Measurements from ENCODE around the gene FRK. TPM values are rescaled to one million over a fixed set of nuclear protein-coding genes. Genes with fewer than 3 reads are reported as not detected.

FRK gene
- total RNA-seq = 25.0 TPM
- 5.9 TPM for polyA plus RNA-seq (ENCODE audit: insufficient read depth, low read depth, low replicate concordance)
- long read RNA-seq, donor 1, partial matches to known transcripts = 34 of 34 reads
- long read RNA-seq, donor 1, other reads (novel, unspliced or antisense) = 0 of 34 reads
- long read RNA-seq, donor 2 = 0 reads
- long read RNA-seq, donor 3, full-length matches to known transcripts = 1 of 1 reads
- long read RNA-seq, donor 3, partial matches to known transcripts = 0 of 1 reads
- long read RNA-seq, donor 3, other reads (novel, unspliced or antisense) = 0 of 1 reads
- long read RNA-seq, donor 4 = 0 reads
- long read RNA-seq, donor 5 = 0 reads
- long read RNA-seq, donor 6 = 0 reads
- long read RNA-seq, donor 7, full-length matches to known transcripts = 3 of 14 reads
- long read RNA-seq, donor 7, partial matches to known transcripts = 1 of 14 reads
- long read RNA-seq, donor 7, other reads (novel, unspliced or antisense) = 10 of 14 reads
- long read RNA-seq, donor 8 = 0 reads
- long read RNA-seq, donor 9 = 0 reads
- long read RNA-seq, donor 10 = 0 reads

DNA sequence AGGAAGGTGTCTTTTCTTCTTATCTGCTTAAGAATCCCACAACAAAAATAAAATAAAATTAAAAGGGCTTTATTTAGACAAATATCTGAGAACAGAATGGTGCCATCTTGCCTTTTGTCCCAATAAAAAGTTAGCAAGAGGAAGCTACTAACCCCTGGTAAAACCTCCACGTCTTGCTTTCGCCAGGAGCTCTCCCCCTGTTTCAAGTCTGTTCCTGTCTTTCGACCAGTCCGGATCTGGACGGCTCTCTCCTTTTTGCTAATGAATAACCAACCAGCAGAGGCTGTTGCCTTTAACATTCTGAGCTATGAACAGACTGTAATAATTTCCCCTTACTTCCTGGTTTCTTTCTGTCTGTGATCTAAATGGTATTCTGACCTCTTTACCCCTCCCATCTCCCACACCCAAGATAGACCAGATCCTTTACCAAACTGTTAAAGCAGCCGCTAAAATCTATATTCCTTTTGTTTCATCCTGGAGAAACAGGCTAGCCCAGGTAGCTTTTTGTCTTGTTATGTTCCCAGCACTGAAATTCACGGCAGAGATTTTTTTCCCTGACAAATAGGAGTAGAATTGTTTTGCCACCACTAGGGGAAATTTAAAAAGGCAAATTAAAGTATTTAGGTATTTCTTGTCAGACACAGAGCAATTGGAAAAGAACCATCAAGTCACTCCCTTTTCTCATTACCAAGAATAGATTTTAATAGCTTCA, at the start of gene FRK:
FRK (minus strand) TSS at position 320 of the 712 bp plus-strand sequence. CDS start 580 bp downstream, outside the sequence.
- peak in 4 of 5 donors; percentile 26 to 71 (median 48) for DNase-seq
- no peaks in the 10 kb centered on the region for H3K27me3 ChIP-seq (ENCODE audit: control insufficient read depth, insufficient read depth, low read length)
- peak within 1 kb of the TSS; percentile 51 to 94 (median 92) for H3K4me3 ChIP-seq (ENCODE audit: low read length in 3 of 3)
- peak within 1 kb of the TSS; percentile 15 to 96 (median 92) for H3K9ac ChIP-seq (ENCODE audit: low read length in 3 of 3)
- no peaks in the 10 kb centered on the region for H3K9me3 ChIP-seq (ENCODE audit: control insufficient read depth in 2 of 3, insufficient read depth in 1 of 3, low read length in 3 of 3)
- no peaks in the 10 kb centered on the region for H3K36me3 ChIP-seq (ENCODE audit: control insufficient read depth in 2 of 3, insufficient read depth in 3 of 3, low read length in 3 of 3)
- peak within 1 kb of the TSS; percentile 93 to 95 for H3K27ac ChIP-seq (ENCODE audit: low read depth in 2 of 2, low read length in 2 of 2)
- TF ChIP-seq, protein P1, sequence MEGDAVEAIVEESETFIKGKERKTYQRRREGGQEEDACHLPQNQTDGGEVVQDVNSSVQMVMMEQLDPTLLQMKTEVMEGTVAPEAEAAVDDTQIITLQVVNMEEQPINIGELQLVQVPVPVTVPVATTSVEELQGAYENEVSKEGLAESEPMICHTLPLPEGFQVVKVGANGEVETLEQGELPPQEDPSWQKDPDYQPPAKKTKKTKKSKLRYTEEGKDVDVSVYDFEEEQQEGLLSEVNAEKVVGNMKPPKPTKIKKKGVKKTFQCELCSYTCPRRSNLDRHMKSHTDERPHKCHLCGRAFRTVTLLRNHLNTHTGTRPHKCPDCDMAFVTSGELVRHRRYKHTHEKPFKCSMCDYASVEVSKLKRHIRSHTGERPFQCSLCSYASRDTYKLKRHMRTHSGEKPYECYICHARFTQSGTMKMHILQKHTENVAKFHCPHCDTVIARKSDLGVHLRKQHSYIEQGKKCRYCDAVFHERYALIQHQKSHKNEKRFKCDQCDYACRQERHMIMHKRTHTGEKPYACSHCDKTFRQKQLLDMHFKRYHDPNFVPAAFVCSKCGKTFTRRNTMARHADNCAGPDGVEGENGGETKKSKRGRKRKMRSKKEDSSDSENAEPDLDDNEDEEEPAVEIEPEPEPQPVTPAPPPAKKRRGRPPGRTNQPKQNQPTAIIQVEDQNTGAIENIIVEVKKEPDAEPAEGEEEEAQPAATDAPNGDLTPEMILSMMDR (IDR thresholded peaks at IDR 0.05; ENCODE audit: borderline replicate concordance, extremely low read depth, insufficient read depth) = no peak
- peaks cover 0 to 19% (median 2%) of the 10 kb centered on the region in 3 donors for H3K4me1 ChIP-seq (ENCODE audit: control insufficient read depth in 2 of 3, insufficient read depth in 2 of 3, low read depth in 1 of 3, low read length in 3 of 3)
- peak; percentile 83 for FAIRE-seq
- intact Hi-C loops (cut with DNase I) = no loop called here

- DNase-seq = peak in 1 of 5 donors; percentile 15
- no peak overlapping the region for H3K27ac ChIP-seq (ENCODE audit: low read depth in 2 of 2, low read length in 2 of 2)
- H3K36me3 ChIP-seq (ENCODE audit: control insufficient read depth in 2 of 3, insufficient read depth in 3 of 3, low read length in 3 of 3) = peaks cover 3 to 50% (median 22%) of the 10 kb centered on the region in 3 donors
- peaks cover 0 to 17% (median 16%) of the 10 kb centered on the region in 3 donors for H3K4me1 ChIP-seq (ENCODE audit: control insufficient read depth in 2 of 3, insufficient read depth in 2 of 3, low read depth in 1 of 3, low read length in 3 of 3)
- H3K9ac ChIP-seq (ENCODE audit: low read length in 3 of 3) = no peak overlapping the region
- TF ChIP-seq, protein P1 (IDR thresholded peaks at IDR 0.05; ENCODE audit: borderline replicate concordance, extremely low read depth, insufficient read depth) = no peak
- intact Hi-C loops (cut with DNase I) = no loop called here
- no peaks in the 10 kb centered on the region for H3K9me3 ChIP-seq (ENCODE audit: control insufficient read depth in 2 of 3, insufficient read depth in 1 of 3, low read length in 3 of 3)
- no peak overlapping the region for H3K4me3 ChIP-seq (ENCODE audit: low read length in 3 of 3)
- FAIRE-seq = no peak
- no peaks in the 10 kb centered on the region for H3K27me3 ChIP-seq (ENCODE audit: control insufficient read depth, insufficient read depth, low read length)
Observed at GRCh38 chr6:116108836-116109235, 48.1 kb upstream of the FRK start.

DNA sequence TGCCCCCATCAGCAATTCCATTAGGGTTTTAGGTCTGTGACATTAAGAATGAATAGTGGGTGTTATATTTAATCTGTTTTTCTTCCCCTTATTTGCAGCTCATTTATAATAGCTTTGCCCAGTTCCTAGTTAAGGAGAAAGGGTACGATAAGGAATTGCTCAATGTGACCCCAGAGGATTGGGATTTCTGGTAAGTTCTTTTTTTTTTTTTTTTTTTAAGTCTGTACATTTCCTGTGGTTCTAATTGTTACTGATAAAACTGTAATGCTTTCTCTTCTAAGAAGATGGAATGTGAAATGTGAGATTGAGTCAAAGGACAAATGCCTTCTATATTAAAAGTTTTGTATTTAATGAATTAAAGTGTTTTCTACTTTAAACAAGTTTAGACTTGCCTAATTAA, 45.5 kb upstream of the FRK start:
- Histone ChIP-seq H3K27me3 (ENCODE audit: control insufficient read depth, insufficient read depth, low read length) (no peaks in the 10 kb centered on the region), H3K4me3 (ENCODE audit: low read length in 3 of 3) (peak overlapping the region in 1 of 3 donors; percentile 14), H3K36me3 (ENCODE audit: control insufficient read depth in 2 of 3, insufficient read depth in 3 of 3, low read length in 3 of 3) (peaks cover 0 to 30% (median 15%) of the 10 kb centered on the region in 3 donors), H3K4me1 (ENCODE audit: control insufficient read depth in 2 of 3, insufficient read depth in 2 of 3, low read depth in 1 of 3, low read length in 3 of 3) (peaks cover 0 to 34% (median 26%) of the 10 kb centered on the region in 3 donors), H3K9ac (ENCODE audit: low read length in 3 of 3) (no peak overlapping the region), H3K27ac (ENCODE audit: low read depth in 2 of 2, low read length in 2 of 2) (peak overlapping the region in 1 of 2 donors; percentile 78), H3K9me3 (ENCODE audit: control insufficient read depth in 2 of 3, insufficient read depth in 1 of 3, low read length in 3 of 3) (no peaks in the 10 kb centered on the region)
- TF ChIP-seq, protein P1 (IDR thresholded peaks at IDR 0.05; ENCODE audit: borderline replicate concordance, extremely low read depth, insufficient read depth) = no peak
- intact Hi-C loops (cut with DNase I) = no loop called here
- DNase-seq = no peak
- FAIRE-seq = no peak

All from kidney (tissue), 22 donors.